GM12801 (cell line): ENCODE measurements around the gene IGSF21.

Experiments
- CTCF ChIP-seq: IDR thresholded peaks from one replicate; pipeline ENCODE4 v1.5.1; 2011; ENCODE audit warnings: control low read depth; ENCODE audit not compliant: insufficient read length; ENCODE audit errors: extremely low read depth

The IGSF21 gene

GRCh38 chr1:18161690-18162089, 54.1 kb downstream of the IGSF21 start:
- no peak for TF ChIP-seq CTCF

- TF ChIP-seq CTCF, result no peak
Observed at GRCh38 chr1:18166341-18166740, 58.7 kb downstream of the IGSF21 start.

- no peak for TF ChIP-seq CTCF
Observed at GRCh38 chr1:18166929-18167328, 59.3 kb downstream of the IGSF21 start.

- no peak for TF ChIP-seq CTCF
Observed at GRCh38 chr1:18170444-18170843, 62.8 kb downstream of the IGSF21 start.

GRCh38 chr1:18174037-18174436, 66.4 kb downstream of the IGSF21 start:
- TF ChIP-seq CTCF, result no peak

- no peak for TF ChIP-seq CTCF
Observed at GRCh38 chr1:18175051-18175450, 67.5 kb downstream of the IGSF21 start.

GRCh38 chr1:18175530-18176377, 68.2 kb downstream of the IGSF21 start:
- TF ChIP-seq CTCF, result no peak
